ENCODE measurements around the gene ZNF282.
"Not testable (repeated sequence)": the region's sequence is repeated elsewhere in the genome, so short reads cannot be mapped to it uniquely, and the experiment has no call there.

ZNF282 gene

GRCh38 chr7:149257146-149257545 lies 61.8 kb downstream of the ZNF282 start:
- no peak for DNase-seq (ENCODE audit: low spot score)

- peak; percentile 14 for DNase-seq (ENCODE audit: low spot score)
These were observed 66.0 kb downstream of the ZNF282 start for GRCh38 chr7:149261316-149261828.

- DNase-seq (ENCODE audit: low spot score): peak; percentile 97
These were observed 66.7 kb downstream of the ZNF282 start, which contains the start of gene ZNF783 for GRCh38 chr7:149261829-149262617. TSS of gene ZNF783 (plus strand) at chr7:149262196. CDS start at chr7:149262334, 138 bp downstream.

- no peak for DNase-seq (ENCODE audit: low spot score)
These were observed 71.1 kb downstream of the ZNF282 start for GRCh38 chr7:149266451-149266850.

- no peak for DNase-seq (ENCODE audit: low spot score)
These were observed 72.4 kb downstream of the ZNF282 start for GRCh38 chr7:149267733-149268132.

GRCh38 chr7:149274424-149274823 lies 79.1 kb downstream of the ZNF282 start:
- not testable (repeated sequence) for DNase-seq (ENCODE audit: low spot score)

All from LoVo (cell line).